Left ventricle myocardium inferior (tissue), 1 donor: Measurements from ENCODE around the gene ZBED1. TPM values are rescaled to one million over a fixed set of nuclear protein-coding genes. Genes with fewer than 3 reads are reported as not detected.

Experiments
- DNase-seq: peaks from one replicate; pipeline ENCODE4 v3.0.0-alpha.2; 2020
- H3K27ac ChIP-seq: fragments of 200-600 bp; replicated peaks from 2 replicates; pipeline ENCODE4 v1.8.0; 2021
- H3K27me3 ChIP-seq: fragments of 200-600 bp; 2 replicates; pipeline ENCODE4 v1.8.0; 2021; ENCODE audit warnings: low read depth
- H3K36me3 ChIP-seq: fragments of 200-600 bp; 2 replicates; pipeline ENCODE4 v1.8.0; 2021
- H3K4me1 ChIP-seq: fragments of 200-600 bp; 2 replicates; pipeline ENCODE4 v1.8.0; 2021
- H3K4me3 ChIP-seq: fragments of 200-600 bp; 2 replicates; pipeline ENCODE4 v1.8.0; 2021; ENCODE audit warnings: mild to moderate bottlenecking, moderate library complexity
- H3K9me3 ChIP-seq: fragments of 200-600 bp; replicated peaks from 2 replicates; pipeline ENCODE4 v1.8.0; 2021
- intact Hi-C: fragments of 100-400 bp; cut with micrococcal nuclease; formaldehyde crosslinking; loops from one replicate; pipeline ENCODE4 v1.11.0; 2022
- long read RNA-seq: library from polyadenylated mRNA; unstranded; transcript quantifications from one replicate; pipeline ENCODE4 v2.0.0, GENCODE V29; 2021
- total RNA-seq: library from RNA; stranded (reverse); fragmentation: NEBNext Ultra II Directional; extraction: Animal tissue kit (Norgen Biotek cat#: 25700); gene quantifications from one replicate; pipeline ENCODE4 v1.2.1, GENCODE V29; 2021
- TF ChIP-seq, protein P1 (sequence below): fragments of 200-600 bp; IDR thresholded peaks from 2 replicates; pipeline ENCODE4 v1.8.0; 2021; ENCODE audit warnings: antibody characterized with exemption, mild to moderate bottlenecking, borderline replicate concordance
- donor health status: DM: no; HTN: yes; CAD: no; lungs with severe emphysema.

ZBED1 gene
- total RNA-seq = 64.8 TPM
- long read RNA-seq, full-length matches to known transcripts = 159 of 240 reads
- long read RNA-seq, partial matches to known transcripts = 0 of 240 reads
- long read RNA-seq, other reads (novel, unspliced or antisense) = 81 of 240 reads

DNA sequence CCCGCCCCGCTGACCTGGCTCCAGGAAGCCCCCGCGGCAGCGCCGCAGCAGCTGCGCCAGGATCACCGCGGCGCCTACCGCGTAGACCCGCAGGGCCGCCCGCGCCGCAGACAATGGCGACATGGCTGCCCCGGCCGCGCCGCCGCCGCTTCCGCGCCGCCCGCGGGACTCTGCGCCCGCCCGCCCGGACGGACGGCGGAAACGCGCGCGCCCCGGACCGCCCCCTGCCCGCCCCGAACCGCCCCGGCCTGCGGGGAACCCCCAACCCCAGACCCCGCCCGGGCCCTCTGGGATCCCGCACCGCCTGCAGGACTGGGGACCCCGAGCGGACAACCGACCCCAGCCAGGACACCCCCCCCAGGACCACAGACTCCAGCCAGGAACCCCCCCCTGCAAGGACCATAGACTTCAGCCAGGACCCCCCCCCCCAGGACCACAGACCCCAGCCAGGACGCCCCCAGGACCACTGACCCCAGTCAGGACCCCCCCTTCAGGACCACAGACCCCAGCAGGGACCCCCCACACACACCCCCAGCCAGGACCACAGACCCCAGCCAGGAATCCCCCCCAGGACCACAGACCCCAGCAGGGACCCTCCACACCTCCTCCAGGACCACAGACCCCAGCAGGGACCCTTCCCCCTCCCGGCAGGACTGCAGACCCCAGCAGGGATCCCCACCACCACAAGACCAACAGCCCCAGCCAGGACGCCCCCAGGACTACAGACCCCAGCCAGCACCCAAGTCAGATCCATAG is at the start of gene ZBED1, which contains the start of gene DHRSX:
TSS of gene ZBED1 (minus strand) at position 174 of the 756 bp plus-strand sequence. CDS start 10,257 bp downstream, outside the sequence.
TSS of gene DHRSX (minus strand) at position 174 of the 756 bp plus-strand sequence. CDS start at position 123, 51 bp downstream.
- no peaks in the 10 kb centered on the region for H3K27me3 ChIP-seq
- H3K4me1 ChIP-seq = peaks cover 45% of the 10 kb centered on the region
- peak within 1 kb of the TSS; percentile 95 for H3K27ac ChIP-seq
- TF ChIP-seq, protein P1, sequence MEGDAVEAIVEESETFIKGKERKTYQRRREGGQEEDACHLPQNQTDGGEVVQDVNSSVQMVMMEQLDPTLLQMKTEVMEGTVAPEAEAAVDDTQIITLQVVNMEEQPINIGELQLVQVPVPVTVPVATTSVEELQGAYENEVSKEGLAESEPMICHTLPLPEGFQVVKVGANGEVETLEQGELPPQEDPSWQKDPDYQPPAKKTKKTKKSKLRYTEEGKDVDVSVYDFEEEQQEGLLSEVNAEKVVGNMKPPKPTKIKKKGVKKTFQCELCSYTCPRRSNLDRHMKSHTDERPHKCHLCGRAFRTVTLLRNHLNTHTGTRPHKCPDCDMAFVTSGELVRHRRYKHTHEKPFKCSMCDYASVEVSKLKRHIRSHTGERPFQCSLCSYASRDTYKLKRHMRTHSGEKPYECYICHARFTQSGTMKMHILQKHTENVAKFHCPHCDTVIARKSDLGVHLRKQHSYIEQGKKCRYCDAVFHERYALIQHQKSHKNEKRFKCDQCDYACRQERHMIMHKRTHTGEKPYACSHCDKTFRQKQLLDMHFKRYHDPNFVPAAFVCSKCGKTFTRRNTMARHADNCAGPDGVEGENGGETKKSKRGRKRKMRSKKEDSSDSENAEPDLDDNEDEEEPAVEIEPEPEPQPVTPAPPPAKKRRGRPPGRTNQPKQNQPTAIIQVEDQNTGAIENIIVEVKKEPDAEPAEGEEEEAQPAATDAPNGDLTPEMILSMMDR = no peak
- H3K4me3 ChIP-seq = peak within 1 kb of the TSS; percentile 88
- H3K36me3 ChIP-seq = no peaks in the 10 kb centered on the region
- peak; percentile 54 for DNase-seq
- intact Hi-C loops = no loop called here
- no peaks in the 10 kb centered on the region for H3K9me3 ChIP-seq

DNA sequence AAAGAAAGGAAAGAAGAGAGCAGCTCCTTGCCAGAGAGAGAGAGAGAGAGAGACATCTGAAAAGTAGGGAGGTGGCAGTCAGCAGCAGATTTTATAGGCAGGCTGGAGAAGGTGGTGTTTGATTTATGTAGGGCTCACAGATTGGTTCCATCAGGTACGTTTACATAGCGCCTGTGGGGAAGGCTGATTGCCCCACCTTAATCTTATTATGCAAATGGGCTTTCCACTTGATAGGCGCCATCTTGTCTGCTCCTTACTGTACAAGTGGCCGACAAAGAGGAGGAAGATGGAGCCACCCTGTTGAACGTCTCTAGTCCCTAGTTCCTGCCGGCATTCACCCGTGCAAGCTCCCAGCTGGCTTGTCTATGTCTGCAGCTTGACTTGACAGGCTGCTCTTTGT is 49.1 kb upstream of the ZBED1 start:
- intact Hi-C loops = no loop called here
- H3K36me3 ChIP-seq = no peaks in the 10 kb centered on the region
- no peak overlapping the region for H3K27ac ChIP-seq
- DNase-seq = no peak
- TF ChIP-seq, protein P1 = no peak
- no peaks in the 10 kb centered on the region for H3K4me1 ChIP-seq
- H3K27me3 ChIP-seq = peaks cover 24% of the 10 kb centered on the region
- no peak overlapping the region for H3K4me3 ChIP-seq
- H3K9me3 ChIP-seq = peaks cover 8% of the 10 kb centered on the region

DNA sequence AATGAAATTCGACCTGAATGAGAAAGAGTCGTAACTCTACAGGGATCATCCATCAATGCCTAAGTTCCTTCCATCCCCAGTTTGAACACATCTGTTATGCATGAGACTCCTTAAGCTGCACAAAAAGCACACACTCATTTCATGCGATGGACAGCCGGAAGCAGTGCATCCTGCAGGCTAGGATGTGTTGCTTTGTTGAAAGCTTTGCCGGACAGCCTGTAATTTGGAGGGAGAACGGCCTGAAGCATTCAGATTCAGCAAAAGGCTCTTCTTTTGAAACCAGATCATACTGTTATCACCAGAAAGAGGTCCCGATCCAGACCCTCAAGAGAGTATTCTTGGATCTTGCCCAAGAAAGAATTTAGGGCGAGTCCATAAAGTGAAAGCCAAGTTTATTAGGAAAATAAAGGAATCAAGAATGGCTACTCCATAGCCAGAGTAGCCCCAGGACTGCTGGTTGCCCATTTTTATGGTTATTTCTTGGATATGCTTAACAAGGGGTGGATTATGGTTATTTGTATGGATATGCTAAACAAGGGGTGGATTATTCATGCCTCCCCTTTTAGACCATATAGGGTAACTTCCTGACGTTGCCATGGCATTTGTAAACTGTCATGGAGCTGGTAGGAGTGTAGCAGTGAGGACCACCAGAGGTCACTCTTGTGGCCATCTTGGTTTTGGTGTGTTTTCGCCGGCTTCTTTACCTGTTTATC is 48.1 kb upstream of the ZBED1 start:
- intact Hi-C loops = no loop called here
- TF ChIP-seq, protein P1 = no peak
- Histone ChIP-seq H3K4me1 (no peaks in the 10 kb centered on the region), H3K36me3 (no peaks in the 10 kb centered on the region), H3K27me3 (peaks cover 18% of the 10 kb centered on the region), H3K9me3 (peaks cover 8% of the 10 kb centered on the region), H3K4me3 (peak overlapping the region; percentile 15), H3K27ac (no peak overlapping the region)
- DNase-seq = no peak

DNA sequence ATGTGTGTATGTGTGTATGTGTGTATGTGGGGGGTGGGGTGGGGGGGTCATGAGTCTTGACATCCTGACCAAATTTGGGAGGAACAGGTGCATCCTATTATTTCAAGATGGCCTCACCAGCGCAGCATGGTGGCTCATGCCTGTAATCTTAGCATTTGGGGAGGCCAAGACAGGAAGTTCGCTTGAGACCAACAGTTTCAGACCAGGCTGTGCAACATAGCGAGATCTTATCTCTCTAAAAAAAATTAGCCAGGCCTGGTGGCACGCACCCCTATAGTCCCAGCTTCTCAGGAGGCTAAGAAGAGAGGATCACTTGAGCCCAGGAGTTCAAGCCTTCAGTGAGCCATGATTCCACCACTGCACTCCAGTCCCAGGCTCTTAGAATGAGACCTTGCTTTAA is 47.0 kb upstream of the ZBED1 start:
- H3K9me3 ChIP-seq = peaks cover 8% of the 10 kb centered on the region
- no peak overlapping the region for H3K27ac ChIP-seq
- TF ChIP-seq, protein P1 = no peak
- no peaks in the 10 kb centered on the region for H3K36me3 ChIP-seq
- H3K4me3 ChIP-seq = no peak overlapping the region
- intact Hi-C loops = no loop called here
- H3K27me3 ChIP-seq = peaks cover 11% of the 10 kb centered on the region
- H3K4me1 ChIP-seq = peaks cover 7% of the 10 kb centered on the region
- no peak for DNase-seq

DNA sequence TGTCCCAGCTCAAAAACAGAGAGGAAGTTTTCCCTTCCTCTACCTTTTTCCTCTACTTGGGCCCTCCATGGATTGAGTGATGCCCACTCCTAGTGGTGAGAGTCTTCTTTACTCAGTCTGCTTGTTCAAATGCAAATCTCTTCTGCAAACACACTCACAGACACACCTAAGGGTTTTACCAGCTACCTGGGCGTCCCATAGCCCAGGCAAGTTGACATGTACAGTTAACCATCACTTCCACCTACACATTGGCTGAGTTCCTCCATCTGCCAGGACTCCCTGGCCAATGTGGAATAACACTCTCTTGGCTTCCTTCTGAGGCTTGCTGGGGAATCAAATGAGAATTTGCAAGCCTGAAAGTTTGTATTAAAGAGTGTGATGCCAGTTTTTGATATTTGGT is 45.7 kb upstream of the ZBED1 start:
- Histone ChIP-seq H3K27me3 (peaks cover 8% of the 10 kb centered on the region), H3K4me1 (peaks cover 7% of the 10 kb centered on the region), H3K27ac (no peak overlapping the region), H3K36me3 (no peaks in the 10 kb centered on the region), H3K4me3 (no peak overlapping the region), H3K9me3 (peaks cover 8% of the 10 kb centered on the region)
- intact Hi-C loops = no loop called here
- TF ChIP-seq, protein P1 = no peak
- DNase-seq = no peak
